Stimulated activated CD4-positive, alpha-beta T cell treated with anti-CD3 and anti-CD28 coated beads, TNF-alpha, amount 100 ng/mL, for 48 hours (primary cell): ENCODE data around the gene RFX1.
A peak's percentile ranks its signal among the peaks of the same experiment; 100 is the strongest.

Source experiments
- DNase-seq, 3 donors: peaks; one replicate each; pipeline ENCODE4 v3.0.0-alpha.2; 2020; ENCODE audit warnings: low read depth in 3 of 3

Gene RFX1

GRCh38 chr19:13996928-13997630 is 9.0 kb downstream of the RFX1 start:
- DNase-seq: no peak

- no peak for DNase-seq
These were observed 10.0 kb downstream of the RFX1 start for GRCh38 chr19:13995878-13996765.

GRCh38 chr19:13995017-13995728 is 10.9 kb downstream of the RFX1 start:
- DNase-seq: no peak

- DNase-seq: no peak
These were observed 12.4 kb downstream of the RFX1 start for GRCh38 chr19:13993590-13994300.

DNA sequence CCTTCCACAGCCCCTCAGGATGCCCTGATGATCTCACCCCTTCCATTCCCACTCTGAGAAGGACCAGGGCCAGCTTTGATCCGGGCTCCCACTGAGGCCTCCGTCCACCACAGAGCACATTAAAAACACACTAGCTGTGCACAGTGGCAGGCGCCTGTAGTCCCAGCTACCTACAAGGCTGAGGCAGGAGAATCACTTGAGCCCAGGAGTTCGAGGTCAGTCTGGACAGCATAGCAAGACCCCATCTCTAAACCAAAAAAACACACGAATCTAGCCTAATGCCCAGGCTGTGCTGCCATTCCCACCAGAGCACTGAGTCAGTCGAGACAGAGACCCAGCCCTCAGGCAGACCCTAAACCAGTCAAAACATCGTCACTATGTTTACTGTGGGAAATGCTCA is 14.1 kb downstream of the RFX1 start:
- DNase-seq: no peak

GRCh38 chr19:13990085-13990484 is 16.0 kb downstream of the RFX1 start:
- no peak for DNase-seq

GRCh38 chr19:13989487-13989886 is 16.6 kb downstream of the RFX1 start:
- DNase-seq: no peak

DNA sequence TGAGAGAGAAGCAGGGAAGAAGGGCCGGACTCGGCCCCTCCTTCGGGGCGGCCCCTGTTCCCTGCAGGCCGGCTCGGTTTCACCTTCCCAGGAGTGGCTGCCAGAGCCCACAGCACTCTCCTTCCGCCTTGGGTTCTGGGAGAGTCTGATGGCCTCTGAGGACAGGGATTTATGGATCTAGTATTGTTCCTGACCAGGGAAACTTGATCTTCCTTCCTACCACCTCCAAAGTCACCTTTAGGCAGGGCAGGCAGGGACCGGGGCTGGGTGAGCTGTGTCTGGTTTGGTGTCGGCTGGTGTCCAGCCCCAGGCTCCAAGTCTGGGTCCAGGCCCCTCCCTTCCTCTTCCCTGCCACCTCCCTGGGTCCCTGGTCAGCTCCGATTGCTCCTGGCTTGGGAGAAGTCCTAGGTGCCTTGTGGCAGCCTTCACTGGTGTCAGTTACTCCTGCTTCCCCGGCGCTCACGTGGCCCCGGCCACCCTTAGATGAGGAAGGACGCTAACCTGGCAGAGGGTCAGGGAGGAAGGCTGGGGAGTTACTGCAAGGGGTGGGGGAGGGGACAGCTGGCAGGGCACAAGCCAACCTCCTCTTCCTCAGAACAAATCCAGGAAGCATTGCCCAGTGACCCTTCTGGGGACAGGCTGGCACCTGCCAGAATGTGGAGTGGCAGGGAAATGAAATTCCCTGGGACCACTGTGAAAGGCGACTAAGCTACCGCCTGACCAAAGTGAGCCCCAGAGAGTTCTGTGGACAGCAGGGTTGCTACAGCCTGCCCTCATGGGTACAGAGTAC is 18.8 kb downstream of the RFX1 start:
- no peak for DNase-seq

DNA sequence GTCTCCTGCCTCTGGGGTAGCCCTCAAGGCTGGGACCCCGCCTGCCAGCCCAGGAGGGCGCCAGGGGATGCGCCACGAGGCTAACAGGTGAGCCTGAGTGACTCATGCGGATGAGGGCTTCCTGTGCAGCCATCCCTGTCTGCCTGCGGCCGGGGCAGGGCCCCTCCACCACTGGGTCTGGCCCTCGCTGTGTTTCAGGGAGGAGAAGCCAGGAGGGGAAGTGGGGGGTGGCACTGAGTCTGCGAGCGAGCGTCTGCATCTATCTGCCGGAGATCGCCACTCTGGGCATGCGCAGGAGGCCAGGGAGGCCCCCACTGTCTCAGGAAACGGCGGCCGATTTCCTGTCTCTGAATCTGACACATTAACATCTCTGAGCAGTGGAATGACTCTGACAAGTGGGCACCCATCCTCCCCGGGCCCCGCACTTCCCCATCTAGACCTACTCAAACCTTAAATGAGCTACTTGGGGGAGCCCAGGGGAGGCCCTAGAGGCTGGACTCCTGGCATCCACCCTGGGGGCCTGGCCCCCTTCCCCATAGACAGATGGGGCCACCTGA is 19.7 kb downstream of the RFX1 start:
- DNase-seq: peak; percentile 96 to 98 (median 98)

DNA sequence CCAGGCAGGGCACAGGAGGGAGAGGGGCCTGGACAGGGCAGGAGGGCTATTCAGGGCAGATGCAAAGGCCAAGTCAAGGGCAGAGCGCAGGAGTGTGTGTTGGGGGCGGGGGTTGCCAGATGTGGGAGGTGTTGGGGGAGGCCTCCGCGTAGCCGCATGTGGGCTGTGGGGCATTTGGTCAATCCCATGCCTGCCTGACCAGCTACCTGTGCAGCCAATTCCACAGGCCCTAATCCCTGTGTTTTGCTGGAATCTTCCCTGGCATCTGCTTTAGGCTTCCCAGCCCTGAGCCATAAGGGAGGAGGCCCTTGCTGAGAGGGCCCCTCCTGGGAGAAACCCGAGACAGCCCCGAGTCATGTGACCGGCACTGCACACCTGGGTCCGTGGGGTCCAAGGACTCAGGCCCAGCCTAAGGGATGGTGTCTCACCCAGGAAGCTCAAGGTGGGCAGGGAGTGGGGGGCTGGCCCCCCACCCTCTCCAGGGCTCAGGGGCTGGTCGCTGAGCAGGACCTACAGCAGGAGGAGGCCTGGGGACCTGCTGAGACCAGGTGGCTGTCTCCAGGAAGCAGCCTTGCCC is 20.3 kb downstream of the RFX1 start:
- DNase-seq: no peak

DNA sequence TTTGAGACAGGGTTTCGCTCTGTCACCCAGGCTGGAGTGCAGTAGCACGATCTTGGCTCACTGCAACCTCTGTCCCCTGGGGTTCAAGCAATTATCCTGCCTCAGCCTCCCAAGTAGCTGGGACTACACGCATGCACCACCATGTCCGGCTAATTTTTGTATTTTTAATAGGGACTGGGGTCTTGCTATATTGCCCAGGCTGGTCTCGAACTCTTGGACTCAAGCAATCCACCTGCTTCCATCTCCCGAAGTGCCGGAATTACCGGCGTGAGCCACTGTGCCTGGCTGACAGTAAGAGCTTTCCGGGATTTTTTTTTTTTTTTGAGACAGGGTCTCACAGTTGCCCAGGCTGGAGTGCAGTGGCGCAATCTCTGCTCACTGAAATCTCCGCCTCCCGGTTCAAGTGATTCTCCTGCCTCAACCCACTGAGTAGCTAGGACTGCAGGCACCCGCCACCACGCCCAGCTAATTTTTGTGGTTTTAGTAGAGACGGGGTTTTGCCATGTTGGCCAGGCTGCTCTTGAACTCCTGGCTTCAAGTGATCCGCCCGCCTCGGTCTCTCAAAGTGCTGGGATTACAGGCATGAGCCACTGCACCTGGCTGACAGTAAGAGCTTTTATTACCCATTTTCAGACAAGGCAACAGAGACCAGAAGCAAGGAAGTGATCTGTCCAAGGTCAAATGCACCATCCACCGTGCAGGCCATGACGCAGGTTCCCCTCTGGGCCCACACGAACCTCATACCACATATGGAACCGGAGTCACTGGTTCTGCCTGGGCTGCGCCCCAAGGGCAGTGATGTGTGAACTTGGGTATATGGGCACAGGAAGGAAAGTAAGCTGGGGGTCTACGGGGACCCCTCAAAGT is 21.0 kb downstream of the RFX1 start:
- no peak for DNase-seq

- DNase-seq: no peak
These were observed 21.9 kb downstream of the RFX1 start for GRCh38 chr19:13984186-13984585.

- no peak for DNase-seq
These were observed 22.8 kb downstream of the RFX1 start for GRCh38 chr19:13983213-13983889.

GRCh38 chr19:13982773-13983172 is 23.3 kb downstream of the RFX1 start:
- DNase-seq: no peak

DNA sequence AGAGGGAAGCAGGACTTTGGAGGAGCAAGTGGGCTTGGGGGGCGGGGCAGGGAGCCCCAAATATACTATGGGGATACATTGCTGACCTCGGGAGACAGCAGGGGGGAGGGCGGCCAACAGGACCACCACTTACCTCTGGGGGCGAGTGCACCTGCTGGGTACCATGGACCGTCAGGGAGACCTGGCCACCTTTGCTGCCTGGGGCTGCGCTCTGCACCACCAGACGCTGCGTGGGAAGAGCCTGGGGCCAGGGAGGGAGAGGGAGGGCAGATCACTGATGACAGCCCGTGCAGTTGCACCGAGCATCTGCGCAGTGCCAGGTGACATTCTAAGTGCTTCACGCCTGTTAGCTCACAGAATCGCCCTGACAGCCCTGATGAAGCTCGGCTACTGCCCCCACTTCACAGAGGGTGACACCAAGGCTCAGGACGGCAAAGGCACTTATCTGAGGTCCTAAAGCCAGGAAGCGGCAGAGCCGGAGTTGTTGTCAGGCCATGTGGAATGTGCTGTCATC is 24.1 kb downstream of the RFX1 start:
- DNase-seq: no peak

- no peak for DNase-seq
These were observed 24.7 kb downstream of the RFX1 start for GRCh38 chr19:13981467-13981866.

DNA sequence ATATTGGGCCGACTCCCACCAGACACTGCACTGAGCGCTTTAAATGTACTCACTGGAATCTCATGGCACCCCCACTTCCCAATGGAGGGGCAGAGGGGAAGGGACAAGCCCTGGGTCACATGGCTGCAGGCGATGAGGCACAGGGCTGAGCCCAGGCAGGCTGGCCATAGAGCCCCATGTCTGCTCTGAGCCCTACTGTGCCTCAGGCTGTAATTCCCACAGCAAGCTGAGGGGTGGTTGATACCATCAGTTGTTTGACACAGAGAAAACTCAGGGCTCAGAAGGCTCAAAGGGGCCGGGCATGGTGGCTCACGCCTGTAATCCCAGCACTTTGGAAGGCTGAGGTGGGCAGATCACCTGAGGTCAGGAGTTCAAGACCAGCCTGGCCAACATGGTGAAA is 25.1 kb downstream of the RFX1 start:
- no peak for DNase-seq

GRCh38 chr19:13980340-13980739 is 25.8 kb downstream of the RFX1 start:
- DNase-seq: no peak

- DNase-seq: no peak
These were observed 26.4 kb downstream of the RFX1 start for GRCh38 chr19:13979686-13980085.
